Epithelial cell of proximal tubule (primary cell): ENCODE measurements around the gene ACACA. TPM values are rescaled to one million over a fixed set of nuclear protein-coding genes. Genes with fewer than 3 reads are reported as not detected.
A peak's percentile ranks its signal among the peaks of the same experiment; 100 is the strongest.

Experiments
- DNase-seq: peaks from one replicate; pipeline ENCODE4 v3.0.0-alpha.2; 2011; ENCODE audit warnings: low read depth
- H3K4me3 ChIP-seq: 2 replicates; pipeline ENCODE4 v1.5.1; 2011; ENCODE audit warnings: low read depth, mild to moderate bottlenecking, low read length
- total RNA-seq: library from RNA; depleted of rRNA; stranded (reverse); fragments of >200 nt; gene quantifications from 2 replicates; pipeline ENCODE4 v1.2.3, GENCODE V29; 2015
- TF ChIP-seq, protein P1 (sequence below): conservative IDR thresholded peaks from 2 replicates; pipeline ENCODE4 v1.5.1; 2012; ENCODE audit warnings: low read depth, mild to moderate bottlenecking, low read length

The ACACA gene
- total RNA-seq, 1 donor from 2014 or later: 26.4 TPM

DNA sequence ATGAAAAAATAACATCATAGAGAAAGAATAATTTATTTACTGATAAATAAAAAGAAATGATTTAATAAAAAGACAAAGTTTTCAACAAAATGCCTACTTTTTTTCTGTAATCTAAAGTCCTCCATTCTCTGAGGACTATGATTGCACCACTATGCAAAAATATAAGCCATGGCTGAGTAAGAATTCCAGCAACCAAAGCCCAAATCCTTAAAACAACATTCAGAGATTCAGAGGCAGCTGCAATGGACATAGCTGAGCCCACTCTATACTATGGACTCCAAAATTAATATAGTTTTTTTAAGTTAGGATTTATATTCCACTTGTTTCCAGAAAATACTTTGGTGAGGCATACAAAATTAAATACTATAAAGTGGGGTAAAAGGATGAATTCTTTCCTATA lies 200.3 kb downstream of the ACACA start:
- TF ChIP-seq, protein P1, sequence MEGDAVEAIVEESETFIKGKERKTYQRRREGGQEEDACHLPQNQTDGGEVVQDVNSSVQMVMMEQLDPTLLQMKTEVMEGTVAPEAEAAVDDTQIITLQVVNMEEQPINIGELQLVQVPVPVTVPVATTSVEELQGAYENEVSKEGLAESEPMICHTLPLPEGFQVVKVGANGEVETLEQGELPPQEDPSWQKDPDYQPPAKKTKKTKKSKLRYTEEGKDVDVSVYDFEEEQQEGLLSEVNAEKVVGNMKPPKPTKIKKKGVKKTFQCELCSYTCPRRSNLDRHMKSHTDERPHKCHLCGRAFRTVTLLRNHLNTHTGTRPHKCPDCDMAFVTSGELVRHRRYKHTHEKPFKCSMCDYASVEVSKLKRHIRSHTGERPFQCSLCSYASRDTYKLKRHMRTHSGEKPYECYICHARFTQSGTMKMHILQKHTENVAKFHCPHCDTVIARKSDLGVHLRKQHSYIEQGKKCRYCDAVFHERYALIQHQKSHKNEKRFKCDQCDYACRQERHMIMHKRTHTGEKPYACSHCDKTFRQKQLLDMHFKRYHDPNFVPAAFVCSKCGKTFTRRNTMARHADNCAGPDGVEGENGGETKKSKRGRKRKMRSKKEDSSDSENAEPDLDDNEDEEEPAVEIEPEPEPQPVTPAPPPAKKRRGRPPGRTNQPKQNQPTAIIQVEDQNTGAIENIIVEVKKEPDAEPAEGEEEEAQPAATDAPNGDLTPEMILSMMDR: no peak
- H3K4me3 ChIP-seq: no peak overlapping the region
- no peak for DNase-seq

DNA sequence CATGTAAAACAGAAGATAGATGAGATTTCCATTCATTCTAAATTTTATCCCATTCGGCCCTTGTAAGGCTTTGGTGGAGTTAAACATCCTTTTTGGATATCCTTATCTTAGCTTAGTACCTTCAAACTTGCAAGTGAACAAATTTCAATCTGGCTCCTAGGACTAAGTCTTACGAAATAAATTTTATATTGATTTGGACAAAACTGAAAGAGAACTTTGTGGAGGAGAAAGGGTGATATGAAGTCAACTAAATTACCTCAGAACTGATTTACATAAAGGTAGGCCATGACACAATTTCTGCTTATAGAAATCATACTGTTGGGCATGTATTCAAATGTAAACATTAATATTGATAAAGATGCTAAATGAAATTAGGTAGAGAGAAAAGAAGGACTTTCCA lies 206.1 kb downstream of the ACACA start:
- TF ChIP-seq, protein P1: no peak
- DNase-seq: no peak
- no peak overlapping the region for H3K4me3 ChIP-seq

DNA sequence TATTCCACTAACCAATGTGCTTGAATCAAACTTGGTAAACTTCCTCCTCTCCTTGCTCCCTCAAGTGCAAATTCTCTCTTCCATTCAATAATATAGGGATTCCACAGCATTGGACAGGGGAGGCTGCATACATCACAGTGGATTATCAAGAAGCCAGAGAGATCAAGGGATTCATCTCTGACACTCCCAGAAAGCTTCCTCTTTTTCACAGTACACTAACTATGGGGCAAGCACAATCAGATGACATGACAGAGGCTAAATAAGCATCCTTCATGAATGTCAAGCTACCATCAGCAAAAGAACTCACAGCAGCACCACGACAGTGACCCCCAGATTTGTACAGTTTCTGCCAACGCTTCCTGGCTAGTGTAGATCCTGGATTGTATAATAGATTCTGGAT lies 209.3 kb downstream of the ACACA start:
- TF ChIP-seq, protein P1: no peak
- DNase-seq: no peak

DNA sequence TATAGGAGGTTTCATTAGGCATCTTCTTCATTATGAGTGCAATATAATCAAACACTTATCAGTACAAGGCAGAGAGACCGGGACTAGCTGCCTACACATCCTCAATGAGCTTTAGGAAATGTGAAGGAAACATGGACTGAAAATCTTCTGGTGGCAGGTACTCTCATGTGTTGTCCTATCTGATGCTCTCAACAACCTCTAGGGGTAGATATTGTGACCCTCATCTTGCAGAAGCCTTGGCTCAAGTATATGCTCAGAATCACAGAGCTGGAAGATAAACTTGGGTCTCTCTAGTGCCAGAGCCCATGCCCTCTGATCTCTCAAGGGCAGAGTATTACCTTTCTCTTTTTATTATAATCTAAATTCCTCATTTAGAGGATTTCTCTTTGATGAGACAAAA lies 212.4 kb downstream of the ACACA start:
- no peak overlapping the region for H3K4me3 ChIP-seq
- TF ChIP-seq, protein P1: no peak
- no peak for DNase-seq

More for the DNA sequence above, 209.3 kb downstream of the ACACA start:
- no peak overlapping the region for H3K4me3 ChIP-seq

DNA sequence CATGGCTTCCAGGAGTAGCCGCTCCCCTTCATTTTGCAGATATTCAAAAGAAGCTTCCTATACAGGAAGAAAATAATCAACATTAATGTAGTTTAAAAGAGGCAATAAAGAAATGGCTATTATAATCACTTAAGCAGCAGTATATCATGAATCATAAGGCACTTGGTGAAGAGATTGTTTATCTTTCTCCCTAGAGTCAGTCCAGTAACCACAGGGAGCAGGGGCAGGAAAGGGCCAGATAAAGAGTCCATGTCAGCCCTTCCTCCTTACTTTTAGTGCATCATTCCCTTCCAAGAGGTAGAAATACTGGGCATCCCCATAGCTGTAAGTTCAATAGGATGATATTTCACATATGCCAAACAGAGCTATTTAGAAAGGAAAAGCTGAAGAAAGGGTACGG lies 215.4 kb downstream of the ACACA start:
- TF ChIP-seq, protein P1: no peak
- no peak for DNase-seq
- H3K4me3 ChIP-seq: no peak overlapping the region

DNA sequence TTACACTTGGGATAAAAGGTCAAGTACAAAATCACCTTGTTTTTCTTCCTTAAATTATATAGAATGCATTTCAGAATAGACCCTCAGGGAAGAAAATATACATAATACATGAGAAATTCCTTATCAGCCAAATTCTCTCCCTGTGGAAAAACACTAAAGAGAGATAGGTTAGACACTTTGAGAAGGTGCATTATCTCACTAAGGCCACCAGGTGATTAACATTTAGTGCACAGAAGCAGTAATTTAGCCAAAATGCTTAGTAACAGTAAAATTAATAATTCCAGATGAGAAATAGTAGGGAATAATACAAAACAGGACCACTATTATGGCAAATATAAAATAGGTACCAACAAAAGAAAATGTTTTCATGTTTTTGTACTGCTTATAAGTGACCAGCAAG lies 216.1 kb downstream of the ACACA start:
- no peak for DNase-seq
- TF ChIP-seq, protein P1: peak; percentile 32
- H3K4me3 ChIP-seq: no peak overlapping the region

DNA sequence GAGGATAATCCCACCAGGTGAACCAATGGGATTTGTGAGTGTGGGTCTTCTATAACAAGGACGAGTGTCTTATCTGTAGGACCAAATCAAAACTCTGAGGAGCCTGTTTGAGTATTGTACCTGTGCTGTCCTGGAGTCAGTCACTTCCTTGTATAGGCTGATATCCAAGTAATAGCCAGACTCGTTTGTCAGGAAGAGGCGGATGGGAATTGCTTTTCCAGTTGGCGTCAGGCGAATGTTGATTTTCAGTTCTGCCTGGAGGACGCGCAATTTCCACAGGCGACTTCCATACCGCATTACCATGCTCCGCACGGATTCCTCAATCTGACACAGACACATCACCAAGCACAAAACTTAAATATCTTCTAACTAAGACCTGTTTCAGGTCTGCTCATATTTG lies 218.5 kb downstream of the ACACA start:
- TF ChIP-seq, protein P1: no peak
- H3K4me3 ChIP-seq: no peak overlapping the region
- no peak for DNase-seq
